ENCODE measurements around the gene MOCOS.

GRCh38 chr18:36314098-36314497, 126.8 kb downstream of the MOCOS start:
- TF ChIP-seq CTCF (IDR thresholded peaks at IDR 0.05) = no peak
- TF ChIP-seq POLR2AphosphoS5 (IDR thresholded peaks at IDR 0.05) = no peak
- TF ChIP-seq POLR2A (IDR thresholded peaks at IDR 0.05) = no peak
- TF ChIP-seq EP300 (IDR thresholded peaks at IDR 0.05) = no peak
